A549 (cell line): ENCODE results near the gene ENGASE.

Source experiments
- CHD2 ChIP-seq: fragments of 150-350 bp; IDR thresholded peaks from 2 replicates; pipeline ENCODE4 v1.6.1; 2014; ENCODE audit warnings: low read length; ENCODE audit not compliant: partially characterized antibody
- CTCF ChIP-seq: fragments of >200 bp; sonication (Bioruptor Twin); formaldehyde crosslinking; IDR thresholded peaks from 3 replicates; pipeline ENCODE4 v1.5.1; 2016
- EP300 ChIP-seq, 2 experiments: fragments of >200 bp; sonication (Bioruptor Twin); formaldehyde crosslinking; IDR thresholded peaks; 2 replicates in 1 of 2; 3 replicates in 1 of 2; pipeline ENCODE4 v1.6.1; 2016 to 2017
- JUNB ChIP-seq: fragments of >200 bp; sonication (Bioruptor Twin); formaldehyde crosslinking; IDR thresholded peaks from 2 replicates; pipeline ENCODE4 v1.6.1; 2016
- POLR2A ChIP-seq: IDR thresholded peaks from 2 replicates; pipeline ENCODE4 v1.6.1; 2012; ENCODE audit warnings: mild to moderate bottlenecking, low read length
- RAD21 ChIP-seq, 2 experiments: fragments of >200 bp in 1 of 2; sonication (Bioruptor Twin) in 1 of 2; formaldehyde crosslinking in 1 of 2; IDR thresholded peaks in 1 of 2; conservative IDR thresholded peaks in 1 of 2; 2 replicates in 1 of 2; 3 replicates in 1 of 2; pipeline ENCODE4 v1.6.1; 2012 to 2018; ENCODE audit warnings: inconsistent platforms in 1 of 2
- RNF2 ChIP-seq: fragments of 200-600 bp; sonication (generic); IDR thresholded peaks from 2 replicates; pipeline ENCODE4 v1.6.1; 2016; ENCODE audit warnings: low read depth, mild to moderate bottlenecking, antibody characterized with exemption, moderate library complexity, borderline replicate concordance
- TFCP2L1 ChIP-seq: fragments of 250-450 bp; sonication (Bioruptor Pico); IDR thresholded peaks from 2 replicates; pipeline ENCODE4 v1.5.0; 2021; ENCODE audit warnings: mild to moderate bottlenecking
- TF ChIP-seq, protein P1 (sequence below): fragments of 200-600 bp; sonication (generic); IDR thresholded peaks from 2 replicates; pipeline ENCODE4 v1.6.1; 2016; ENCODE audit warnings: antibody characterized with exemption, mild to moderate bottlenecking, moderate library complexity

DNA sequence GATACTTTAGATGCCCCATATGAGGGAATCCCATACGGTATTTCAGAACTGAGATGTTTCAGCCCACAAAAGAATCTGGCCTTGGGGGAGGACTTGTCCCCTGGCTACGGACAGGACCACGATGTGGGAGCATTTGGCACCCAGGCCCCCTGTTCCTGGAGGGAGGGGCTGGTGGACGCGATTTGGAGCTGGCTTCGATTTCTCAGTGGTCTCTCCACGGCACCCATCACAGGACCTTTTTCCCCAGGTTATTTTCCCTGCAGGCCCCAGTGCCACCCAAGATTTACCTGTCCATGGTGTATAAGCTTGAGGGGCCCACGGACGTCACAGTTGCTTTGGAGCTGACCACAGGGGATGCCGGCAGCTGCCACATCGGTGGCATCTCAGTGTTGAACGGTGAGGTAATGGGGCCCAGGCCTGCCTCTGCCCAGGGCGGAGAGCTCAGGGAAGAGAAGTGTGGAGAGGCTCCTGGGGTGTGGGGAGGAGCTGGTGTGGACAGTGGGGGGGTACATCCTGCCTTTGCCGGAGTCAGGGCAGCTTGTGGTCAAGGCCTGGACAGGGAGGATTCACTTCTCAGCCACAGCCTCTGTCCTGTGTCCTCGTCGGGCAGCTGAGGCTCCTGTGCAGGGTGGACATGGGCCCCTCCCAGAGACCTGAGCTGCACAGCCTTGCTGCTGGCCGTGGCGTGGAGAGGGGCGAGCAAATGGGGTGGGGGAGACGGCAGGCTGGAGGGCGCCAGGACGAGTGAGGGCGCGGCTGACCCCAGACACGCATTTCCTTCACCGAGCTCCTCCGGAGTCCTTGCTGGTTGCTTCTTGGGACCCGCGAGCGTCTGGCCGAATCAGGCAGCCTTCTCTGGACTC is 9.9 kb downstream of the ENGASE start:
- TF ChIP-seq TFCP2L1 (CRISPR knock-in tag) (no peak), POLR2A (no peak), CTCF (no peak), RAD21 (conservative IDR thresholded peaks at IDR 0.05 in 1 of 2, IDR thresholded peaks at IDR 0.05 in 1 of 2) (no peak), JUNB (no peak), RNF2 (no peak), CHD2 (no peak), EP300 (IDR thresholded peaks at IDR 0.05) (no peak)
- TF ChIP-seq, protein P1, sequence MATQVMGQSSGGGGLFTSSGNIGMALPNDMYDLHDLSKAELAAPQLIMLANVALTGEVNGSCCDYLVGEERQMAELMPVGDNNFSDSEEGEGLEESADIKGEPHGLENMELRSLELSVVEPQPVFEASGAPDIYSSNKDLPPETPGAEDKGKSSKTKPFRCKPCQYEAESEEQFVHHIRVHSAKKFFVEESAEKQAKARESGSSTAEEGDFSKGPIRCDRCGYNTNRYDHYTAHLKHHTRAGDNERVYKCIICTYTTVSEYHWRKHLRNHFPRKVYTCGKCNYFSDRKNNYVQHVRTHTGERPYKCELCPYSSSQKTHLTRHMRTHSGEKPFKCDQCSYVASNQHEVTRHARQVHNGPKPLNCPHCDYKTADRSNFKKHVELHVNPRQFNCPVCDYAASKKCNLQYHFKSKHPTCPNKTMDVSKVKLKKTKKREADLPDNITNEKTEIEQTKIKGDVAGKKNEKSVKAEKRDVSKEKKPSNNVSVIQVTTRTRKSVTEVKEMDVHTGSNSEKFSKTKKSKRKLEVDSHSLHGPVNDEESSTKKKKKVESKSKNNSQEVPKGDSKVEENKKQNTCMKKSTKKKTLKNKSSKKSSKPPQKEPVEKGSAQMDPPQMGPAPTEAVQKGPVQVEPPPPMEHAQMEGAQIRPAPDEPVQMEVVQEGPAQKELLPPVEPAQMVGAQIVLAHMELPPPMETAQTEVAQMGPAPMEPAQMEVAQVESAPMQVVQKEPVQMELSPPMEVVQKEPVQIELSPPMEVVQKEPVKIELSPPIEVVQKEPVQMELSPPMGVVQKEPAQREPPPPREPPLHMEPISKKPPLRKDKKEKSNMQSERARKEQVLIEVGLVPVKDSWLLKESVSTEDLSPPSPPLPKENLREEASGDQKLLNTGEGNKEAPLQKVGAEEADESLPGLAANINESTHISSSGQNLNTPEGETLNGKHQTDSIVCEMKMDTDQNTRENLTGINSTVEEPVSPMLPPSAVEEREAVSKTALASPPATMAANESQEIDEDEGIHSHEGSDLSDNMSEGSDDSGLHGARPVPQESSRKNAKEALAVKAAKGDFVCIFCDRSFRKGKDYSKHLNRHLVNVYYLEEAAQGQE: no peak
